Heart left ventricle (tissue), 16 donors: ENCODE results near the gene TCEAL3. TPM values are rescaled to one million over a fixed set of nuclear protein-coding genes. Genes with fewer than 3 reads are reported as not detected.
"Not testable (repeated sequence)": the region's sequence is repeated elsewhere in the genome, so short reads cannot be mapped to it uniquely, and the experiment has no call there.

Source experiments
- ATAC-seq, 4 donors: fragments of 200-7000 bp; cut with Tn5 transposase; one replicate each; pipeline ENCODE4 v1.9.1; 2020 to 2022; ENCODE audit warnings: moderate library complexity in 4 of 4, mild to moderate bottlenecking in 3 of 4, moderate number of reproducible peaks in 1 of 4
- DNase-seq, 5 donors: peaks; one replicate each; pipeline ENCODE4 v3.0.0-alpha.2; 2020
- H3K27ac ChIP-seq, 12 donors: fragments of 200-600 bp; sonication (generic) in 4 of 12; one replicate each; pipeline versions ENCODE4 v1.5.0 to v1.8.0; 2016 to 2022; ENCODE audit warnings: mild to moderate bottlenecking in 2 of 12
- H3K27me3 ChIP-seq, 9 donors: fragments of 200-600 bp; sonication (generic) in 2 of 9; one replicate each; pipeline versions ENCODE4 v1.5.1 to v1.8.0; 2016 to 2022; ENCODE audit warnings: mild to moderate bottlenecking in 3 of 9
- H3K36me3 ChIP-seq, 9 donors: fragments of 200-600 bp; sonication (generic) in 2 of 9; one replicate each; pipeline versions ENCODE4 v1.5.0 to v1.8.0; 2018 to 2022; ENCODE audit warnings: mild to moderate bottlenecking in 2 of 9
- H3K4me1 ChIP-seq, 12 donors: fragments of 200-600 bp; sonication (generic) in 4 of 12; one replicate each; pipeline versions ENCODE4 v1.5.0 to v1.8.0; 2016 to 2022; ENCODE audit warnings: mild to moderate bottlenecking in 3 of 12
- H3K4me3 ChIP-seq, 12 donors: fragments of 200-600 bp; sonication (generic) in 4 of 12; one replicate each; pipeline versions ENCODE4 v1.5.0 to v1.8.0; 2017 to 2022; ENCODE audit warnings: mild to moderate bottlenecking in 9 of 12, moderate library complexity in 4 of 12
- H3K9me3 ChIP-seq, 12 donors: fragments of 200-600 bp; sonication (generic) in 4 of 12; one replicate each; pipeline versions ENCODE4 v1.5.0 to v1.8.0; 2016 to 2022; ENCODE audit warnings: mild to moderate bottlenecking in 1 of 12
- CTCF ChIP-seq, 12 donors: fragments of 200-600 bp; sonication (generic) in 4 of 12; IDR thresholded peaks; one replicate each; pipeline versions ENCODE4 v1.5.0 to v1.8.0; 2018 to 2022; ENCODE audit warnings: antibody characterized with exemption in 12 of 12, mild to moderate bottlenecking in 5 of 12
- POLR2A ChIP-seq, 2 donors: fragments of 450-650 bp; IDR thresholded peaks; one replicate each; pipeline ENCODE4 v1.6.1; 2017; ENCODE audit warnings: antibody characterized with exemption in 2 of 2, mild to moderate bottlenecking in 2 of 2, moderate library complexity in 2 of 2
- WGBS, 4 donors: extraction: QIAGEN DNeasy Blood & Tissue Kit in 2 of 4; methylation state at CpG; one replicate each; pipeline versions ENCODE4 v1.1.5 to v1.1.7; 2013 to 2018; 5-methylcytosine and 5-hydroxymethylcytosine counted together
- intact Hi-C, 10 donors: fragments of 100-400 bp; cut with DNase I; formaldehyde crosslinking; loops; one replicate each; pipeline versions ENCODE4 v1.11.1 to v1.14.2; 2022
- polyA plus RNA-seq, 2 donors: library from polyadenylated mRNA; stranded (reverse); fragments of 200-250 nt; gene quantifications; one replicate each; pipeline ENCODE4 v1.2.3, GENCODE V29; 2013
- total RNA-seq, 9 donors: library from RNA; depleted of rRNA in 2 of 9; stranded (reverse); fragments of >200 nt in 2 of 9; fragmentation: NEBNext Ultra II Directional in 3 of 9; extraction: Animal tissue kit (Norgen Biotek cat#: 25700) in 3 of 9; gene quantifications; one replicate each; pipeline versions ENCODE4 v1.1.0 to v1.2.4, GENCODE V29; 2016 to 2023
- donor health status: ischemic (EF 13 %, LVEDD 7.1; RV severe dilation, severe dysfunction).
- donor health status: healthy with polysubstance abuse.
- donor health status: DM: no; HTN: yes; CAD: no.
- donor health status: DM: no; HTN: no; CAD: no.
- donor health status: ischemic (EF 25% LVEDD 6.9; RV normal size, moderate dysfunction).
- donor health status: ischemic (EF 25% LVEDD 5.7; RV mildly dilated, moderate dysfunction).
- donor health status: healthy.
- donor health status: DM: yes; HTN: yes; CAD: no.
- donor health status: ischemic (EF 35%, LVEDD 5.7; RV mildly dilated, moderate dysfunction).
- donor health status: nonischemic (EF 11% LVEDD 7.7; RV severe dilation, severe dysfunction).
- donor health status: DM: yes; HTN: yes; CAD: no.
- donor health status: PGD.
- donor health status: ischemic (EF 29% LVEDD 5.4; RV normal size, mild dysfunction).
- donor health status: nonischemic (EF 23%, LVEDD 6.1; RV moderate dilation, normal function).

TCEAL3 gene
- total and polyA plus RNA-seq, 11 donors, result 16.1 to 37.7 (median 21.5) TPM

GRCh38 chrX:103637604-103638338 lies 30.0 kb downstream of the TCEAL3 start:
- H3K4me1 ChIP-seq, result no peaks in the 10 kb centered on the region
- no peaks in the 10 kb centered on the region for H3K9me3 ChIP-seq
- no peak overlapping the region for H3K4me3 ChIP-seq
- intact Hi-C loops, result loop anchor here in 3 of 10 donors (10.0 kb wide), 2 partner anchors 47 to 103 kb away; partner anchors contain the start of gene MORF4L2 (in 1 of the 3)
- 71 to 97% (median 81%) methylated on average over 2 of the region's 2 CpGs for WGBS, 4 donors
- ATAC-seq (no peak), DNase-seq (no peak)
- H3K27me3 ChIP-seq, result peaks cover 0 to 8% (median 0%) of the 10 kb centered on the region in 9 donors
- H3K36me3 ChIP-seq, result no peaks in the 10 kb centered on the region
- no peak overlapping the region for H3K27ac ChIP-seq
- TF ChIP-seq POLR2A (IDR thresholded peaks at IDR 0.05), result no peak
- TF ChIP-seq CTCF (IDR thresholded peaks at IDR 0.05), result no peak

- intact Hi-C loops, result loop anchor here in 3 of 10 donors (10.0 kb wide), 2 partner anchors 46 to 104 kb away; partner anchors contain the start of gene MORF4L2 (in 1 of the 3)
- DNase-seq, H3K4me3 ChIP-seq, H3K9me3 ChIP-seq, H3K4me1 ChIP-seq, H3K36me3 ChIP-seq, H3K27ac ChIP-seq, ATAC-seq: not testable (repeated sequence)
- WGBS, 4 donors, result 37 to 51% (median 48%) methylated on average over 4 to 6 of the region's 6 CpGs
- peaks cover 0 to 12% (median 0%) of the 10 kb centered on the region in 9 donors for H3K27me3 ChIP-seq
These were observed 30.9 kb downstream of the TCEAL3 start for GRCh38 chrX:103638479-103639346.

- H3K4me3 ChIP-seq, result no peak overlapping the region
- 45 to 89% (median 73%) methylated on average over 4 of the region's 4 CpGs for WGBS, 4 donors
- H3K27ac ChIP-seq, result no peak overlapping the region
- DNase-seq, result no peak
- no peaks in the 10 kb centered on the region for H3K9me3 ChIP-seq
- H3K4me1 ChIP-seq, result no peaks in the 10 kb centered on the region
- H3K27me3 ChIP-seq, result peaks cover 0 to 12% (median 0%) of the 10 kb centered on the region in 9 donors
- ATAC-seq, result no peak
- no peaks in the 10 kb centered on the region for H3K36me3 ChIP-seq
- no peak for TF ChIP-seq CTCF (IDR thresholded peaks at IDR 0.05)
- intact Hi-C loops, result no loop called here
These were observed 32.8 kb downstream of the TCEAL3 start for GRCh38 chrX:103640401-103641155.

- Histone ChIP-seq H3K4me3 (no peak overlapping the region), H3K4me1 (no peaks in the 10 kb centered on the region), H3K9me3 (peaks cover 0 to 5% (median 0%) of the 10 kb centered on the region in 12 donors), H3K36me3 (no peaks in the 10 kb centered on the region), H3K27ac (no peak overlapping the region), H3K27me3 (peaks cover 0 to 12% (median 0%) of the 10 kb centered on the region in 9 donors)
- 33 to 73% (median 55%) methylated on average over 1 of the region's 1 CpG for WGBS, 4 donors
- TF ChIP-seq POLR2A (IDR thresholded peaks at IDR 0.05) (no peak), CTCF (IDR thresholded peaks at IDR 0.05) (no peak)
- DNase-seq (no peak), ATAC-seq (no peak)
- intact Hi-C loops, result no loop called here
These were observed 36.4 kb downstream of the TCEAL3 start for GRCh38 chrX:103644125-103644524.
